Upper lobe of left lung (tissue), 4 donors: ENCODE data around the gene EIF4G3.

Experiments used
- CTCF ChIP-seq, 6 experiments: fragments of 450-650 bp in 4 of 6; fragments of 200-600 bp in 2 of 6; sonication (generic) in 2 of 6; IDR thresholded peaks; one replicate each; pipeline ENCODE4 v1.5.1; 2016 to 2019; ENCODE audit warnings: antibody characterized with exemption in 6 of 6
- POLR2AphosphoS5 ChIP-seq, 2 donors: sonication (generic); formaldehyde crosslinking; IDR thresholded peaks; one replicate each; pipeline ENCODE4 v1.5.1; 2017; ENCODE audit warnings: antibody characterized with exemption in 2 of 2

- TF ChIP-seq CTCF (IDR thresholded peaks at IDR 0.05) (no peak), POLR2AphosphoS5 (IDR thresholded peaks at IDR 0.05) (no peak)
Measured at GRCh38 chr1:20950679-20951078, 226.0 kb downstream of the EIF4G3 start.
